GM23248 (cell line): Measurements from ENCODE around the gene KIF1A. TPM values are rescaled to one million over a fixed set of nuclear protein-coding genes. Genes with fewer than 3 reads are reported as not detected.

Source experiments
- DNase-seq: peaks from one replicate; pipeline ENCODE4 v3.0.0-alpha.2; 2015
- H2AFZ ChIP-seq: fragments of 200-600 bp; sonication (generic); 2 replicates; pipeline ENCODE4 v1.6.1; 2016; ENCODE audit warnings: antibody characterized with exemption
- H3F3A ChIP-seq: fragments of 200-600 bp; sonication (generic); 2 replicates; pipeline ENCODE4 v1.6.1; 2016; ENCODE audit warnings: mild to moderate bottlenecking, antibody characterized with exemption, mixed run types; ENCODE audit not compliant: insufficient read depth
- H3K27ac ChIP-seq: fragments of 200-600 bp; sonication (generic); 2 replicates; pipeline ENCODE4 v1.5.1; 2016; ENCODE audit warnings: mild to moderate bottlenecking
- H3K27me3 ChIP-seq: fragments of 200-600 bp; sonication (generic); replicated peaks from 2 replicates; pipeline ENCODE4 v1.6.1; 2016; ENCODE audit warnings: mild to moderate bottlenecking; ENCODE audit not compliant: insufficient read depth
- H3K36me3 ChIP-seq: fragments of 200-600 bp; sonication (generic); 2 replicates; pipeline ENCODE4 v1.6.1; 2016; ENCODE audit warnings: low read depth, mild to moderate bottlenecking
- H3K4me1 ChIP-seq: fragments of 200-600 bp; sonication (generic); 2 replicates; pipeline ENCODE4 v1.6.1; 2016; ENCODE audit warnings: mild to moderate bottlenecking; ENCODE audit not compliant: insufficient read depth
- H3K4me2 ChIP-seq: fragments of 200-600 bp; sonication (generic); one replicate; pipeline ENCODE4 v1.6.1; 2016; ENCODE audit warnings: mild to moderate bottlenecking; ENCODE audit not compliant: unreplicated experiment
- H3K4me3 ChIP-seq: fragments of 200-600 bp; sonication (generic); 2 replicates; pipeline ENCODE4 v1.5.1; 2016; ENCODE audit warnings: mild to moderate bottlenecking
- H3K79me2 ChIP-seq: fragments of 200-600 bp; sonication (generic); 2 replicates; pipeline ENCODE4 v1.6.1; 2016; ENCODE audit warnings: mild to moderate bottlenecking; ENCODE audit not compliant: insufficient read depth
- H3K9ac ChIP-seq: fragments of 200-600 bp; sonication (generic); 2 replicates; pipeline ENCODE4 v1.6.1; 2016; ENCODE audit warnings: mild to moderate bottlenecking
- H3K9me2 ChIP-seq: fragments of 200-600 bp; sonication (generic); 2 replicates; pipeline ENCODE4 v1.6.1; 2016; ENCODE audit warnings: mixed run types, mild to moderate bottlenecking, moderate library complexity; ENCODE audit not compliant: insufficient read depth
- H3K9me3 ChIP-seq: fragments of 200-600 bp; sonication (generic); one replicate; pipeline ENCODE4 v1.6.1; 2017; ENCODE audit warnings: low read depth
- H4K20me1 ChIP-seq: fragments of 200-600 bp; sonication (generic); 2 replicates; pipeline ENCODE4 v1.6.0; 2016; ENCODE audit not compliant: insufficient read depth
- EZH2 ChIP-seq: fragments of 200-600 bp; sonication (generic); IDR thresholded peaks from 2 replicates; pipeline ENCODE4 v1.6.1; 2018; ENCODE audit warnings: antibody characterized with exemption, mild to moderate bottlenecking; ENCODE audit not compliant: insufficient read depth, poor library complexity, severe bottlenecking
- EZH2phosphoT487 ChIP-seq: fragments of 200-600 bp; sonication (generic); IDR thresholded peaks from 2 replicates; pipeline ENCODE4 v1.6.1; 2018; ENCODE audit warnings: antibody characterized with exemption, moderate library complexity, mild to moderate bottlenecking, low read depth; ENCODE audit not compliant: insufficient read depth
- WGBS, 2 experiments: methylation state at CpG; one replicate each; pipeline ENCODE4 v1.1.6; 2015 to 2017; ENCODE audit warnings: low lambda C conversion rate in 2 of 2, low coverage in 1 of 2; ENCODE audit errors: missing lambda C conversion rate in 2 of 2; 5-methylcytosine and 5-hydroxymethylcytosine counted together
- in situ Hi-C: fragments of 300-500 bp; cut with MboI; formaldehyde crosslinking; loops from 2 replicates; pipeline ENCODE4 v1.15.0; 2020
- polyA plus RNA-seq: library from polyadenylated mRNA; unstranded; fragments of >200 nt; fragmentation: Nextera tagmentation; extraction: Ambion mirVana; gene quantifications from 2 replicates; pipeline ENCODE4 v1.2.1, GENCODE V29; 2016
- total RNA-seq: library from RNA; depleted of rRNA; stranded (reverse); fragments of >200 nt; shearing (Covaris generic); gene quantifications from 2 replicates; pipeline ENCODE4 v1.2.3, GENCODE V29; 2014

The KIF1A gene
- total and polyA plus RNA-seq, 2 experiments from 2014 or later = under 0.01 to 0.05 TPM

- H3F3A ChIP-seq = no peaks in the 10 kb centered on the region
- no peaks in the 10 kb centered on the region for H3K36me3 ChIP-seq
- H4K20me1 ChIP-seq = no peaks in the 10 kb centered on the region
- no peak overlapping the region for H3K9ac ChIP-seq
- no peaks in the 10 kb centered on the region for H3K9me2 ChIP-seq
- no peak for TF ChIP-seq EZH2phosphoT487
- no peak for TF ChIP-seq EZH2
- 70 to 79% methylated on average over 18 to 35 of the region's 36 CpGs for WGBS, 2 experiments
- H3K27me3 ChIP-seq = peaks cover 11% of the 10 kb centered on the region
- no peak overlapping the region for H3K4me2 ChIP-seq
- H3K4me1 ChIP-seq = no peaks in the 10 kb centered on the region
- no peak overlapping the region for H3K4me3 ChIP-seq
- no peak overlapping the region for H3K27ac ChIP-seq
- no peaks in the 10 kb centered on the region for H3K79me2 ChIP-seq
- in situ Hi-C loops = no loop called here
- no peak for DNase-seq
- H3K9me3 ChIP-seq = no peaks in the 10 kb centered on the region
- no peak overlapping the region for H2AFZ ChIP-seq
Measured at GRCh38 chr2:240783819-240784621, 36.0 kb downstream of the KIF1A start.

- WGBS, 2 experiments = 72 to 78% methylated on average over 25 to 26 of the region's 32 CpGs
- Histone ChIP-seq H3K27ac (no peak overlapping the region), H3K9me3 (no peaks in the 10 kb centered on the region), H3K36me3 (no peaks in the 10 kb centered on the region), H3K9ac (no peak overlapping the region), H3K4me3 (no peak overlapping the region), H3K27me3 (peaks cover 16% of the 10 kb centered on the region), H3K9me2 (no peaks in the 10 kb centered on the region), H3F3A (no peaks in the 10 kb centered on the region), H3K79me2 (no peaks in the 10 kb centered on the region), H4K20me1 (no peaks in the 10 kb centered on the region), H3K4me1 (no peaks in the 10 kb centered on the region), H3K4me2 (no peak overlapping the region), H2AFZ (no peak overlapping the region)
- DNase-seq = no peak
- in situ Hi-C loops = no loop called here
- TF ChIP-seq EZH2phosphoT487 = no peak
- TF ChIP-seq EZH2 = no peak
Measured at GRCh38 chr2:240782886-240783818, 36.9 kb downstream of the KIF1A start.

- Histone ChIP-seq H3K9ac (no peak overlapping the region), H3K79me2 (no peaks in the 10 kb centered on the region), H4K20me1 (no peaks in the 10 kb centered on the region), H3K4me1 (no peaks in the 10 kb centered on the region), H3K9me2 (no peaks in the 10 kb centered on the region), H3K9me3 (no peaks in the 10 kb centered on the region), H3K4me3 (no peak overlapping the region), H3K4me2 (no peak overlapping the region), H3K27ac (no peak overlapping the region), H2AFZ (no peak overlapping the region), H3K36me3 (no peaks in the 10 kb centered on the region), H3K27me3 (peaks cover 16% of the 10 kb centered on the region), H3F3A (no peaks in the 10 kb centered on the region)
- no peak for DNase-seq
- 73 to 78% methylated on average over 23 to 43 of the region's 43 CpGs for WGBS, 2 experiments
- TF ChIP-seq EZH2phosphoT487 (no peak), EZH2 (no peak)
- in situ Hi-C loops = no loop called here
Measured at GRCh38 chr2:240782221-240782885, 37.7 kb downstream of the KIF1A start.
